ENCODE data around the gene CPN1.

GRCh38 chr10:100085596-100085995 is 3.9 kb upstream of the CPN1 start:
- TF ChIP-seq, protein P1, sequence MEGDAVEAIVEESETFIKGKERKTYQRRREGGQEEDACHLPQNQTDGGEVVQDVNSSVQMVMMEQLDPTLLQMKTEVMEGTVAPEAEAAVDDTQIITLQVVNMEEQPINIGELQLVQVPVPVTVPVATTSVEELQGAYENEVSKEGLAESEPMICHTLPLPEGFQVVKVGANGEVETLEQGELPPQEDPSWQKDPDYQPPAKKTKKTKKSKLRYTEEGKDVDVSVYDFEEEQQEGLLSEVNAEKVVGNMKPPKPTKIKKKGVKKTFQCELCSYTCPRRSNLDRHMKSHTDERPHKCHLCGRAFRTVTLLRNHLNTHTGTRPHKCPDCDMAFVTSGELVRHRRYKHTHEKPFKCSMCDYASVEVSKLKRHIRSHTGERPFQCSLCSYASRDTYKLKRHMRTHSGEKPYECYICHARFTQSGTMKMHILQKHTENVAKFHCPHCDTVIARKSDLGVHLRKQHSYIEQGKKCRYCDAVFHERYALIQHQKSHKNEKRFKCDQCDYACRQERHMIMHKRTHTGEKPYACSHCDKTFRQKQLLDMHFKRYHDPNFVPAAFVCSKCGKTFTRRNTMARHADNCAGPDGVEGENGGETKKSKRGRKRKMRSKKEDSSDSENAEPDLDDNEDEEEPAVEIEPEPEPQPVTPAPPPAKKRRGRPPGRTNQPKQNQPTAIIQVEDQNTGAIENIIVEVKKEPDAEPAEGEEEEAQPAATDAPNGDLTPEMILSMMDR (IDR thresholded peaks at IDR 0.05): no peak
- TF ChIP-seq POLR2A (IDR thresholded peaks at IDR 0.05): no peak

Data from thyroid gland (tissue), 4 donors.